Breast epithelium (tissue), 3 donors: ENCODE results near the gene SMARCE1.

Experiments used
- POLR2AphosphoS5 ChIP-seq, 3 donors: sonication (generic); formaldehyde crosslinking; IDR thresholded peaks; one replicate each; pipeline ENCODE4 v1.6.1; 2017; ENCODE audit warnings: antibody characterized with exemption in 3 of 3
- TF ChIP-seq, protein P1 (sequence below), 3 donors: fragments of 450-650 bp; IDR thresholded peaks; one replicate each; pipeline ENCODE4 v1.5.1; 2016 to 2017; ENCODE audit warnings: antibody characterized with exemption in 3 of 3, mild to moderate bottlenecking in 3 of 3, moderate library complexity in 3 of 3

DNA sequence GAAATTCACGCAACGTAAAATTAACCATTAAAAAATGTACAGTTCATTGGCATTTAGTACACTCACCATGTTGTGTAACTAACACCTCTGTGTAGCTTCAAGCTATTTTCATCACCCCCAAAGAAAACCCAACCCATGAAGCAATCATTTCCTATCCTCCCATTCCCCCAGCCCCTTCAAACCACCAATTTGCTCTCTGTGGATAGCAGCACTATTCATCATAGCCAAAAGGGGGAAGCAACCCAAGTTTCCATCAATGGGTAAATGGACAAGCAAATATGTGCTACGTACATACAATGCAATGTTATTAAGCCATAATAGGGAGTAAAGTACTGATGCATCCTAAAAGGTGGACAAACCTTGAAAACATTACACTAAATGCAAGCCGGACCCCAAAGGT lies 28.3 kb upstream of the SMARCE1 start:
- TF ChIP-seq, protein P1, sequence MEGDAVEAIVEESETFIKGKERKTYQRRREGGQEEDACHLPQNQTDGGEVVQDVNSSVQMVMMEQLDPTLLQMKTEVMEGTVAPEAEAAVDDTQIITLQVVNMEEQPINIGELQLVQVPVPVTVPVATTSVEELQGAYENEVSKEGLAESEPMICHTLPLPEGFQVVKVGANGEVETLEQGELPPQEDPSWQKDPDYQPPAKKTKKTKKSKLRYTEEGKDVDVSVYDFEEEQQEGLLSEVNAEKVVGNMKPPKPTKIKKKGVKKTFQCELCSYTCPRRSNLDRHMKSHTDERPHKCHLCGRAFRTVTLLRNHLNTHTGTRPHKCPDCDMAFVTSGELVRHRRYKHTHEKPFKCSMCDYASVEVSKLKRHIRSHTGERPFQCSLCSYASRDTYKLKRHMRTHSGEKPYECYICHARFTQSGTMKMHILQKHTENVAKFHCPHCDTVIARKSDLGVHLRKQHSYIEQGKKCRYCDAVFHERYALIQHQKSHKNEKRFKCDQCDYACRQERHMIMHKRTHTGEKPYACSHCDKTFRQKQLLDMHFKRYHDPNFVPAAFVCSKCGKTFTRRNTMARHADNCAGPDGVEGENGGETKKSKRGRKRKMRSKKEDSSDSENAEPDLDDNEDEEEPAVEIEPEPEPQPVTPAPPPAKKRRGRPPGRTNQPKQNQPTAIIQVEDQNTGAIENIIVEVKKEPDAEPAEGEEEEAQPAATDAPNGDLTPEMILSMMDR (IDR thresholded peaks at IDR 0.05): no peak
- no peak for TF ChIP-seq POLR2AphosphoS5 (IDR thresholded peaks at IDR 0.05)
